Measurements from ENCODE around the gene ATP13A3. TPM values are rescaled to one million over a fixed set of nuclear protein-coding genes. Genes with fewer than 3 reads are reported as not detected.

The ATP13A3 gene
- 188 and 285 TPM in 2 replicates for total RNA-seq

GRCh38 chr3:194486540-194487288 lies at the start of gene ATP13A3:
TSS of gene ATP13A3 (minus strand) at chr3:194487002. CDS start at chr3:194462190, 24,812 bp downstream.

GRCh38 chr3:194399166-194399565 lies 87.6 kb downstream of the ATP13A3 start, which contains the start of gene GP5:
TSS of gene GP5 (minus strand) at chr3:194399266. CDS start at chr3:194398282, 984 bp downstream.

GRCh38 chr3:194369522-194370279 lies 117.1 kb downstream of the ATP13A3 start, which contains the start of gene LRRC15:
TSS of gene LRRC15 (minus strand) at chr3:194369743. CDS start at chr3:194361043, 8,700 bp downstream.

Small RNA genes lying within 50 kb of the gene (small RNA-seq; reads per million reads assigned to genes)
- gene AC108676.2 (not detected), gene RNU6-1101P (not detected)

Other genes with a start within 250 kb of the ATP13A3 start
- gene CPN2, start 135.7 kb downstream of the ATP13A3 start, total RNA-seq, result not detected in 2 replicates
- under 0.01 TPM in 2 replicates for gene LRRC15, start 117.3 kb downstream of the ATP13A3 start, total RNA-seq
- under 0.01 TPM in 1 of 2 replicates, not detected in the other for gene GP5, start 87.7 kb downstream of the ATP13A3 start, total RNA-seq
- 8.1 and 20.3 TPM in 2 replicates for gene TMEM44, start 146.4 kb upstream of the ATP13A3 start, total RNA-seq
- 43.4 and 50.0 TPM in 2 replicates for gene LSG1, start 185.2 kb upstream of the ATP13A3 start, total RNA-seq
- gene FAM43A, start 198.9 kb upstream of the ATP13A3 start, total RNA-seq, result 7.3 and 10.2 TPM in 2 replicates